ENCODE results near the gene PTGIS. TPM values are rescaled to one million over a fixed set of nuclear protein-coding genes. Genes with fewer than 3 reads are reported as not detected.

The PTGIS gene
- total RNA-seq, 1 donor from 2014 or later: 7.1 TPM

- DNase-seq (ENCODE audit: low read depth): no peak
Measured at GRCh38 chr20:49560186-49560585, 7.8 kb downstream of the PTGIS start.

- DNase-seq (ENCODE audit: low read depth): no peak
Measured at GRCh38 chr20:49559411-49560081, 8.4 kb downstream of the PTGIS start.

- no peak for DNase-seq (ENCODE audit: low read depth)
Measured at GRCh38 chr20:49558826-49559225, 9.1 kb downstream of the PTGIS start.

GRCh38 chr20:49557449-49557848 is 10.5 kb downstream of the PTGIS start:
- DNase-seq (ENCODE audit: low read depth): no peak

- no peak for DNase-seq (ENCODE audit: low read depth)
Measured at GRCh38 chr20:49556621-49557020, 11.3 kb downstream of the PTGIS start.

DNA sequence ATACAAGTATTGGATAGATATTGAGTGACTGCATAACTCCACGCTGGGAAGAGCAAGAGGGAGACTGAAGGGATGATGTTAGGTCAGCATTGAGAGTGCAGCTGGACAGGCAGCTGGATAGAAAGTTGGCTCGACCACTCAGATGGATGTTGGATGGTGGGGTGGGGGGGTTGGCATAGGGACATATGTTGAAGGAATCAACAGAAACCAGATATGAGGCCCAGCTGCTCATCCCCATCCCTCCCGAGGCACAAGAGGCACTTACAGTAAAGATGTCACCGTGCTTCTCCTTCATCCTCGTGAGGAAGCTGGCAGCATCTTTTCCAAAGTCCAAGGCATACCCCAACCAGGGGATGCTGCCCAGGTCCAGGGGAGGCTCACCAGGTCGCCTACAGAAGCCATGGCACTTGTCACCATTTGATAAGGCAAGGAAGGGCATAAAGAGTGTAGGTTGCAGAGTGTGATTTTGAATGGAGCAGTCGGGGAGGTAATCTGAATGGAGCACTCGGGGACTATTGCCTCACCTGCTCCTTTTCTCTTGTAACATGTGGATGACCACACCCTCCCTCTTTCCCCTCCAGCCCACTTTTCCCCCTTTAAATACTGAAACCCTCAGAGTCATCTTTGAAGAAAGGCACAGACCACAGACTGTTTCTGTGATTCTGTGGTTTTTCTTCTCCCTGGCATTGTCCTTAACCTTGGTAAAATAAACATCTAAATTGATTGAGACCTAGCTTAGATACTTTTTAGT is 18.0 kb downstream of the PTGIS start:
- DNase-seq (ENCODE audit: low read depth): no peak

DNA sequence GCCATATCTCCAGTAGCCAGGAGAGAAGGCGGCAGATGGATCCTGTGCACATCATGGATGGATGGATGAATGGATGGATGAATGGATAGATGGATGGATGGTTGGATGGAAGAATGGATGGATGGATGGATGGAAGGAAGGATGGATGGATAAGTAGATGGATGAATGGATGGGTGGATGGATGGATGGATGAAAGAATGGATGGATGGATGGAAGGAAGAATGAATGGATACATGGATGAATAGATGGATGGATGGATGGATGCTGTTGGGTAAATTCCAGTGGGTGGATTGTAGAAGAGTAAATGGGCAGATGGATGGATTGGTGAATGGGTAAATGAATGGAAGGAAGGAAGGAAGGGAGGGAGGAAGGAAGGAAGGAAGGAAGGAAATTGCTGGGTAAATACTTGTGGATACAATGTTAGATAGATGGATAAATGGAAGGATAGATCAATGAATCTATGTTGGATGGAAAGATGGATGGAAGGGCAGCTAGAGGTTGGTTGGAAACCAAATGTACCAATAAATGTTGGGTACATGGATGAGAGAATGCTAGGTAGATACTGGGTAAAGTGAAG is 19.5 kb downstream of the PTGIS start:
- DNase-seq (ENCODE audit: low read depth): no peak

- DNase-seq (ENCODE audit: low read depth): no peak
Measured at GRCh38 chr20:49545572-49545971, 22.4 kb downstream of the PTGIS start.

GRCh38 chr20:49544535-49544934 is 23.4 kb downstream of the PTGIS start:
- no peak for DNase-seq (ENCODE audit: low read depth)

DNA sequence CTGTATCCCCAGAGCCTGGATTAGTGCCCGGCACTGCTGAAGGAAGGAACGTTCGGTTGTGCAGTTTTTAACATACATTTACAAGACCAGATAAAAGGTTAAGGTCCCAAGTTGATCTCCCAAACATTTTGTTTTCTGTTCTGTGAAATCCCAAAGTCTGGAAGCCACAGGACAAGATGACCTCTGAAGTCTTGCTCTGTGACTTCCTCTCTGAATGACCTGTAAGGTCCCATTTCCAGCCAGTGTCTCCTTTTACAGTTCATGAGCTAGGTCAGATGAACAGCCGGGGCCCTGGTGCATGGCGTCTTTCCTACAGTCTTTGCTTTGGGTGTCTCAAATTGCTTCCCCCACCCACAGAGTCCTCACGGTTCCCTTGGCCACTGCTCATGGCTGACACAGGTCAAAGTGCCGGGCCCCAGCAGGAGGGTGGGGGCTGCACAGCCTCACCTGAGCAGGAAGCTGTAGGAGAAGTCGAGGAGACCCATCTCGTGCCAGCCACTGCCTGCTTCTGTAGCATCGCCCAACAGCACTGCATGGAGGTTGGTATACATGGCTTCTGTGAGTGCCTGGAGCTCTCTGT is 24.0 kb downstream of the PTGIS start:
- no peak for DNase-seq (ENCODE audit: low read depth)

DNA sequence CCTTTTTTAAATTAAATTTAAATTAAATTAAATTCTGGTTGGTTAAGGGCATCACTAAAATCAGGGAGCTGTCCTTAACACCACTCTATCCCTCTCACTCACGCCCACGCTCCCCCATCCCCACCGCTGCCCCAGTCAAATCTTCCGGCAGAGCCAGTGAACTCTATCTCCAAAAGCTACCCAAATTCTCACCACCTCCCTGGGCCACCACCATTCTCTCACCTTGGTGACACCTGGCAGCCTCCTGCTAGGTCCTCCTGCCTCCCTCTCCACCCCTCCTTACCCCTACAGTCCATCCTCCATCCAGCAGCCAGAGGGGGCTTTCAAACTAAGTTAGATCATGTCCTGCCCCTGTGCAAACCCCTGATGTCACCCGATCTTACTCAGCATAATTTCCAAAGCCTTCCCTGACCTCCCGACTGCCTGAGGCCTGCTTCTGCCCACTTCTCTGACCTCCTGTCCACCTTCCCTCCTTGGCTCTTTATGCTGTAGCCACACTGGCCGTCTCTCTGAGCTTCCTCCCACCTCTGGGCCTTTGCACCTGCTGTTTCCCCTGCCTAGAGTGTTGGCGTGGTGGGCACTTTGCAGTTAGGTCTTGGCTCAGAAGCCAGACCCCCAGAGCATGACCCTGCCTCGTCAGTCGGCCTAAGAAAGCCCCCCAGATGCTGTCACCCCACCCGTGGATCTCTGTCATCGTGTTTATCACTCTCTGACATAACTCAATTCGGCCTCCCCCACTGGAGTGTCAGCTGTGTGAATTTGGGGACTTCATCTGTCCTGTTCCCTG is 24.7 kb downstream of the PTGIS start:
- no peak for DNase-seq (ENCODE audit: low read depth)

DNA sequence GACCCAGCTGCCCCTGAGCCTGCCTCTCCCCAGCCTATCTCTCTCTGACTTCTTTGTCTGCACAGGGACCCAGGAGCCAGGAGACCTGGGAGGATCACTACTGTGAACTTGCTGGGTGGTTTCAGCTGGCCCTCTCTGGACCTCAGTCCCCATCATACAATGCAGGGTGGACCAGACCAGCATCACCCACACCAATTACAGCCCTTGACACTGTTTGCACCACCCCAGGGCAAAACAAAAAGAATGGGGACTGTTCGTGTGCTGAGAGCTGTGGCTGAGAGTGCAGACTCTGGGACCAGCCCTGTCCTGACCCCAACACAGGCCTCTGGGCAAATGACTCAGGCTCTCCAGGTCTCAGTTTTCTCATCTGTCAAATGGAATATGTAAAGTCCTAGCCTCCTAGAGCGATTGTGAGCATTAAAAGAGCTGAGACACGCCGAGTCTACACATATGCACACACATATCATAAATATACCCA is 25.4 kb downstream of the PTGIS start:
- no peak for DNase-seq (ENCODE audit: low read depth)

DNA sequence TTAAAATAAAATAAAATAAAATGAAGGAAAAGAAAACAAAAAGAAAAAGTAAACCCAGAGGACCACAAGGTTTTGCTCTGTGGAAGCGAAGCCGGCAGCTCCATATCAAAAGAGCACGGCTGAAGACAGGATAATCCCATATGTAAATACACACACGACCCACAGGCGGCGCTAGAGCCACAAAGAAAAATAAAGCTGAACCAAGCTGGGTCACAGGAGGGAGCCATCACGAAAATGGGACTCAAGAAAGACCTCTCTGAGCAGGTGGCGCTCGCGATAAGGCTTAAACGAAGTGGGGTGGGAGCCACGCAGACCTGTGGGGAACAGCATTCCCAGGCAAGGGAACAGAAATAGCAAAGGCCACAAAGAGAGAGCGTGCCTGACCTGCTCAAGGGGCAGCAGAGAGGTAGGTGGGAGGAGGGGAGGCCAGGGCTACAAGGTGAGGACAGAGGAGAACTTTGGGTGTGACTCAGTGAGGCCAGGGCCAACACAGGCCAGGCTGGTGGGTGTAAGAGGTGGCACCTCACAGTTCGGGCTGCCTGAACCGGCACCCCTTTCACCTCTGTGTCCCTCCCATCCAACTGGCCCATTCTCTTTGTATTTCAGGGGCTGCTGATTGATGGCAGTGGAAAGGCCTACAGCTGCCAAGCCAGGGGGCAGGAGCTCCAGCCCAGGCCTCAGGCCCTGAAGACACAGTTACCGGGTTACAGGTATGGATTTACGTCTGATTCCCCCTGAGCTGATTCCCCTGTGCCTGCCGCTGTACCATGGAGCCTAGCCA is 26.0 kb downstream of the PTGIS start:
- DNase-seq (ENCODE audit: low read depth): peak; percentile 50

DNA sequence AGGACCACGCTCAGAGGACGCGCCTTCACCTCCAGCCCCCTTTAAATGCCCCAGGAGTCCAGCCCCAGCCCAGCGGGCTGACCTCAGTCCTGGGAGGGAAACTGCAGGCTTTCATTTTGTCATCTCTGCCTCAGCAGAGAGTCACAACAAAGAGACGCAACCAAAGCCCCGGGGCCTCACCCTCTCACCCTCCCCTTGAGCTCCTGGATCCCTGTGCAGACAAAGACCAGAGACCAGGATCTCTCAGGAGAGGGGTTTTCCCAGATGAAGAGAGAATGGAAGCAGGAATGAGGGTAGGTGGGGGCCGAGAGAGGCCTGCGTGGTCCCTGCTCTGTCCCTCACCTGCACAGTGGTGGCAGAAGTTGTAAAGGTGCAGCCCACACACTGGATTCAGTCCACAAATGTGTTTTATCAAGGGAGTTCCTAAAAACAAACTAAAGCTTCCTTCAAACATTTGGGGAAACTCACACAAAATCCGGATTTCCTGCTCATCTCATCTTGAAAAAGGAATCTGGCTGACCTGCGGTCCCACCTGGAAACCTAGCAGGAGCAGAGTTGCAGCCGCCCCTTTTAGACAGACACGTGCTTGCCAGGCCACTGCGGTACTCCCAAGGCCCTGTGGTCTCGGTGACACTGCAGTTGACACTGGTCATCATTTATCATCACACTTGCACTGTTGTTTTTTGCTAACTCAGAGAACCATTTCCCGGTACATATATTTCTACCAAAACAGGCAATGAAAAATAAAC is 27.1 kb downstream of the PTGIS start:
- DNase-seq (ENCODE audit: low read depth): no peak

- no peak for DNase-seq (ENCODE audit: low read depth)
Measured at GRCh38 chr20:49540232-49540620, 27.7 kb downstream of the PTGIS start.

- DNase-seq (ENCODE audit: low read depth): no peak
Measured at GRCh38 chr20:49539481-49540231, 28.3 kb downstream of the PTGIS start.

GRCh38 chr20:49538950-49539349 is 29.0 kb downstream of the PTGIS start:
- no peak for DNase-seq (ENCODE audit: low read depth)

- peak; percentile 27 for DNase-seq (ENCODE audit: low read depth)
Measured at GRCh38 chr20:49534255-49534712, 33.7 kb downstream of the PTGIS start.

DNA sequence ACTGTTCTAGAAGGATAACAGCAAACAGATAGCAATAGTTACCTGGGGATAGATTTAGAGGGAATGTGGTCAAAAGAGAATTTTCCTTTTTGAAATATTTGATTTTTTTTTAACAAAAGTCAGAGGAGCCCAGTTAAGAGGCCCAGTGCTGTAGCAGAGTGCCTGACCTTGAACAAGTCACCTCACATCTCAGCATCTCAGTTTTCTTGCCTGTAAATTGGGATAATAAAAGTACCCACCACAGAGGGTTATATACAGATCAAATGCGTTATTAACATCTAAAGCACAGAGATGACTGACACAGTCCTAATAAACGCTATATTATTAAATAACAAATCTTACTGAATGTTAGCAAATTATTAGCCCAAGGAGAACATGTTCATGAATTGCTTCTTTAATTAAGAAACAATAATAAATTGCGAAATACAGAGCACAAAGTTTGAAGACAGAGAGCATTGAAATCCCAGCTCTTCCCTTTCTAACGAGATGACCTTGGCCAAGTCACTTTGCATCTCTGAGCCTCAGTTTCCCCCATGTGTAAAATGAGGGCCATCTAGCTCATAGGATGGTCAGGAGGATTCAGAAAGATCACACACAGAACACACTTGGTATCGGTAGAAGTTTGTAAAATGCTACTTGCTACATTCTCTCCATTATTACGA is 35.5 kb downstream of the PTGIS start:
- no peak for DNase-seq (ENCODE audit: low read depth)

Measured in renal cortical epithelial cell (primary cell).